ENCODE data around the gene TH. TPM values are rescaled to one million over a fixed set of nuclear protein-coding genes. Genes with fewer than 3 reads are reported as not detected.

TH gene
- total RNA-seq, 1 donor: not detected

- TF ChIP-seq, protein P1, sequence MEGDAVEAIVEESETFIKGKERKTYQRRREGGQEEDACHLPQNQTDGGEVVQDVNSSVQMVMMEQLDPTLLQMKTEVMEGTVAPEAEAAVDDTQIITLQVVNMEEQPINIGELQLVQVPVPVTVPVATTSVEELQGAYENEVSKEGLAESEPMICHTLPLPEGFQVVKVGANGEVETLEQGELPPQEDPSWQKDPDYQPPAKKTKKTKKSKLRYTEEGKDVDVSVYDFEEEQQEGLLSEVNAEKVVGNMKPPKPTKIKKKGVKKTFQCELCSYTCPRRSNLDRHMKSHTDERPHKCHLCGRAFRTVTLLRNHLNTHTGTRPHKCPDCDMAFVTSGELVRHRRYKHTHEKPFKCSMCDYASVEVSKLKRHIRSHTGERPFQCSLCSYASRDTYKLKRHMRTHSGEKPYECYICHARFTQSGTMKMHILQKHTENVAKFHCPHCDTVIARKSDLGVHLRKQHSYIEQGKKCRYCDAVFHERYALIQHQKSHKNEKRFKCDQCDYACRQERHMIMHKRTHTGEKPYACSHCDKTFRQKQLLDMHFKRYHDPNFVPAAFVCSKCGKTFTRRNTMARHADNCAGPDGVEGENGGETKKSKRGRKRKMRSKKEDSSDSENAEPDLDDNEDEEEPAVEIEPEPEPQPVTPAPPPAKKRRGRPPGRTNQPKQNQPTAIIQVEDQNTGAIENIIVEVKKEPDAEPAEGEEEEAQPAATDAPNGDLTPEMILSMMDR (IDR thresholded peaks at IDR 0.05; ENCODE audit: insufficient read depth, low read depth, low read length): peak; percentile 81
- DNase-seq (ENCODE audit: low read depth): peak; percentile 44
- no peak overlapping the region for H3K4me3 ChIP-seq (ENCODE audit: low read depth, low read length)
These were observed 15.0 kb downstream of the TH start for GRCh38 chr11:2156416-2157182.

- H3K4me3 ChIP-seq (ENCODE audit: low read depth, low read length): no peak overlapping the region
- TF ChIP-seq, protein P1 (IDR thresholded peaks at IDR 0.05; ENCODE audit: insufficient read depth, low read depth, low read length): no peak
- no peak for DNase-seq (ENCODE audit: low read depth)
These were observed 16.1 kb downstream of the TH start for GRCh38 chr11:2155511-2155910.

DNA sequence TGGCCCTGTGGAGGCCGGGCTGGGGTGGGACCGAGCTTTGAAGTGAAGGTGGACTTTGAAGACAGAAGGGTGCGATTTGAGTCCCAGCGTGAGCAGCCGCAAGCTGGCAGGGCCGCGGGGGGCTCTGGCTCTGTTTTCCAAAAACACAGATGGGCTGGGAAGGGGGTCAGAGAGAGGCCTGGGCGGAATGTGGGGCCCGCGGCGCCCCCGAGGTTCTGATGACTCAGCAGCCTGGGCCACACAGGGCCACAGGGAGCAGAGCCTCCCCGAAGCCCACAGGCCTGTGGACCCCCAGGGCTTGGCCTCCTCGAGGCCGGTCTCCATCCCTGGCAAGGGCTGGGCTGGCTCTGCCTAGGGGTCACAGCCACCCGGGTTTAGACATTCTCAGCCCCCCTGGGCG, 16.7 kb downstream of the TH start:
- TF ChIP-seq, protein P1 (IDR thresholded peaks at IDR 0.05; ENCODE audit: insufficient read depth, low read depth, low read length): no peak
- DNase-seq (ENCODE audit: low read depth): no peak
- H3K4me3 ChIP-seq (ENCODE audit: low read depth, low read length): no peak overlapping the region

DNA sequence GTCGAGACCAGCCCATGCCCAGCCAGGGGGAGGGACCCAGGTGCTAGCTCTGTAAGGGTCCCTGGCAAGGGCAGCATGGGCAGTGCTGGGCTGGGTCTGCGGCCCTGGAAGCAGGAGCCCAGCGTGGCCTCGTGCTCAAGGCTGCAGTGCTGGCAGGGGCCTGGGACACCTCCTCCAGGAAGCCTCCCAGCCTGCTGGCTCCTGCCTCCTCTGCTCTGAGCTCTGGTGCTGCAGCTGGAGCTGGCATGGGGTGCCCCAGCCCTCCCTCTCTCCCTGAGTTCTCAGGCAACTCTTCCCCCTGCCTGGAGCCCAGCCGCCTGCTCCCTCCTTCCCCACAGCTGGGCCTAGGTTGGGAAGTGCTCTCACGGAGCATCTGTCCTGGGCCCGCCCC, 17.4 kb downstream of the TH start:
- TF ChIP-seq, protein P1 (IDR thresholded peaks at IDR 0.05; ENCODE audit: insufficient read depth, low read depth, low read length): no peak
- DNase-seq (ENCODE audit: low read depth): no peak
- no peak overlapping the region for H3K4me3 ChIP-seq (ENCODE audit: low read depth, low read length)

DNA sequence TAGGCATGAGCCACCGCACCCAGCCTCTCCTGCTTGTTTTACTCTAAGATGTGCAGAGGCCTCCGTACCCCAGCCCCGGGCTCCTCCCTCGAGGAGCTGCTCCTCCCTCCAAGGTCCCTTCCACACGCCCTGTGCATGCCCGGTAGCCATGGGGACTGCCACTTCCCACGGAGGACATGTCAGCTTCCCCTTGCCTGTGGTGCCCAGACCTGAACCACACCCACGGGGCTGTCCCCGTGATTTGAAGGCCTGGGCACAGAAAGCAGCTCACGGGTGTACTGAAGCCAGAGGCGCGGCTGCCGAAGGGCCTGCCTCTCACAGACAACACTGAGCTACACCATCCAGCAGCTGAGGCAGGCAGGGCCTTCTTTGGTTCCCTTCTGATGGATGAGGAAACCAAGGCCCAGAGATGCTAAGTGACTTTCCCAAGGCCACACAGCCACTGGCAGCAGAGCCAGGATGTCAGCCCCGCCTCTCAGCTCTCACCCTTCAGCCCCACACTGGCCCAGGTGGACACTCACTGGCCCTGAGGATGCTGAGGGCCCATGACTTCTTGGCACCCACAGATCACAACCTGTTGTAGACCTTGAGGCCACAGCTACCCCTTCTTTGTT, 17.9 kb downstream of the TH start:
- TF ChIP-seq, protein P1 (IDR thresholded peaks at IDR 0.05; ENCODE audit: insufficient read depth, low read depth, low read length): no peak
- DNase-seq (ENCODE audit: low read depth): no peak
- no peak overlapping the region for H3K4me3 ChIP-seq (ENCODE audit: low read depth, low read length)

- no peak overlapping the region for H3K4me3 ChIP-seq (ENCODE audit: low read depth, low read length)
- TF ChIP-seq, protein P1 (IDR thresholded peaks at IDR 0.05; ENCODE audit: insufficient read depth, low read depth, low read length): peak; percentile 83
- peak; percentile 78 for DNase-seq (ENCODE audit: low read depth)
These were observed 19.9 kb downstream of the TH start for GRCh38 chr11:2151500-2152257.

Data from fibroblast of villous mesenchyme (primary cell).